ENCODE measurements around the gene OR51T1.

- TF ChIP-seq, protein P1, sequence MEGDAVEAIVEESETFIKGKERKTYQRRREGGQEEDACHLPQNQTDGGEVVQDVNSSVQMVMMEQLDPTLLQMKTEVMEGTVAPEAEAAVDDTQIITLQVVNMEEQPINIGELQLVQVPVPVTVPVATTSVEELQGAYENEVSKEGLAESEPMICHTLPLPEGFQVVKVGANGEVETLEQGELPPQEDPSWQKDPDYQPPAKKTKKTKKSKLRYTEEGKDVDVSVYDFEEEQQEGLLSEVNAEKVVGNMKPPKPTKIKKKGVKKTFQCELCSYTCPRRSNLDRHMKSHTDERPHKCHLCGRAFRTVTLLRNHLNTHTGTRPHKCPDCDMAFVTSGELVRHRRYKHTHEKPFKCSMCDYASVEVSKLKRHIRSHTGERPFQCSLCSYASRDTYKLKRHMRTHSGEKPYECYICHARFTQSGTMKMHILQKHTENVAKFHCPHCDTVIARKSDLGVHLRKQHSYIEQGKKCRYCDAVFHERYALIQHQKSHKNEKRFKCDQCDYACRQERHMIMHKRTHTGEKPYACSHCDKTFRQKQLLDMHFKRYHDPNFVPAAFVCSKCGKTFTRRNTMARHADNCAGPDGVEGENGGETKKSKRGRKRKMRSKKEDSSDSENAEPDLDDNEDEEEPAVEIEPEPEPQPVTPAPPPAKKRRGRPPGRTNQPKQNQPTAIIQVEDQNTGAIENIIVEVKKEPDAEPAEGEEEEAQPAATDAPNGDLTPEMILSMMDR (IDR thresholded peaks at IDR 0.05; ENCODE audit: low read depth, low read length): no peak
- TF ChIP-seq EZH2phosphoT487 (IDR thresholded peaks at IDR 0.05; ENCODE audit: low read depth): no peak
Measured at GRCh38 chr11:4903484-4903883, 21.8 kb downstream of the OR51T1 start, which contains the start of gene OR51A7.
